ENCODE results near the gene NELFA. TPM values are rescaled to one million over a fixed set of nuclear protein-coding genes. Genes with fewer than 3 reads are reported as not detected.
"Not testable (repeated sequence)": the region's sequence is repeated elsewhere in the genome, so short reads cannot be mapped to it uniquely, and the experiment has no call there.

The NELFA gene
- total RNA-seq, 3 donors from 2014 or later: 58.1 to 62.5 (median 59.8) TPM

GRCh38 chr4:2044119-2044485 is 35.3 kb upstream of the NELFA start:
- Mint-ChIP-seq H3K36me3 (ENCODE audit: insufficient read depth) (no peaks in the 10 kb centered on the region), H3K9me3 (no peaks in the 10 kb centered on the region), H3K4me3 (no peak overlapping the region), H3K27me3 (ENCODE audit: low read depth) (peaks cover 27% of the 10 kb centered on the region), H3K4me1 (ENCODE audit: low read depth) (peaks cover 5% of the 10 kb centered on the region)
- no peak for DNase-seq
- ATAC-seq: no peak

GRCh38 chr4:2043396-2044118 is 34.8 kb upstream of the NELFA start:
- DNase-seq (no peak), ATAC-seq (no peak)
- Mint-ChIP-seq H3K27me3 (ENCODE audit: low read depth) (peaks cover 27% of the 10 kb centered on the region), H3K4me1 (ENCODE audit: low read depth) (peaks cover 5% of the 10 kb centered on the region), H3K9me3 (no peaks in the 10 kb centered on the region), H3K4me3 (no peak overlapping the region), H3K36me3 (ENCODE audit: insufficient read depth) (no peaks in the 10 kb centered on the region)

GRCh38 chr4:2042947-2043395 is 34.2 kb upstream of the NELFA start:
- DNase-seq (no peak), ATAC-seq (no peak)
- no peaks in the 10 kb centered on the region for H3K9me3 Mint-ChIP-seq
- peaks cover 5% of the 10 kb centered on the region for H3K4me1 Mint-ChIP-seq (ENCODE audit: low read depth)
- no peaks in the 10 kb centered on the region for H3K36me3 Mint-ChIP-seq (ENCODE audit: insufficient read depth)
- H3K27me3 Mint-ChIP-seq (ENCODE audit: low read depth): peaks cover 23% of the 10 kb centered on the region
- peak overlapping the region; percentile 76 for H3K4me3 Mint-ChIP-seq

GRCh38 chr4:2042204-2042946 is 33.6 kb upstream of the NELFA start:
- peak overlapping the region; percentile 76 for H3K4me3 Mint-ChIP-seq
- H3K4me1 Mint-ChIP-seq (ENCODE audit: low read depth): peaks cover 5% of the 10 kb centered on the region
- DNase-seq: peak; percentile 28
- peaks cover 18% of the 10 kb centered on the region for H3K27me3 Mint-ChIP-seq (ENCODE audit: low read depth)
- ATAC-seq: peak; percentile 57 to 70
- no peaks in the 10 kb centered on the region for H3K9me3 Mint-ChIP-seq
- no peaks in the 10 kb centered on the region for H3K36me3 Mint-ChIP-seq (ENCODE audit: insufficient read depth)

- ATAC-seq: peak; percentile 82 to 84
- Mint-ChIP-seq H3K4me3 (peak overlapping the region; percentile 82), H3K9me3 (no peaks in the 10 kb centered on the region), H3K36me3 (ENCODE audit: insufficient read depth) (no peaks in the 10 kb centered on the region), H3K27me3 (ENCODE audit: low read depth) (peaks cover 23% of the 10 kb centered on the region), H3K4me1 (ENCODE audit: low read depth) (peaks cover 5% of the 10 kb centered on the region)
- peak; percentile 83 for DNase-seq
These were observed 32.7 kb upstream of the NELFA start for GRCh38 chr4:2041239-2042130.

- DNase-seq (no peak), ATAC-seq (no peak)
- H3K9me3 Mint-ChIP-seq: no peaks in the 10 kb centered on the region
- H3K4me3 Mint-ChIP-seq: peak overlapping the region; percentile 7
- peaks cover 5% of the 10 kb centered on the region for H3K4me1 Mint-ChIP-seq (ENCODE audit: low read depth)
- H3K27me3 Mint-ChIP-seq (ENCODE audit: low read depth): peaks cover 24% of the 10 kb centered on the region
- H3K36me3 Mint-ChIP-seq (ENCODE audit: insufficient read depth): no peaks in the 10 kb centered on the region
These were observed 31.8 kb upstream of the NELFA start for GRCh38 chr4:2040391-2041238.

- H3K4me1 Mint-ChIP-seq (ENCODE audit: low read depth): peaks cover 5% of the 10 kb centered on the region
- H3K4me3 Mint-ChIP-seq: no peak overlapping the region
- ATAC-seq (no peak), DNase-seq (no peak)
- H3K36me3 Mint-ChIP-seq (ENCODE audit: insufficient read depth): no peaks in the 10 kb centered on the region
- peaks cover 41% of the 10 kb centered on the region for H3K27me3 Mint-ChIP-seq (ENCODE audit: low read depth)
- H3K9me3 Mint-ChIP-seq: no peaks in the 10 kb centered on the region
These were observed 28.1 kb upstream of the NELFA start for GRCh38 chr4:2036866-2037265.

- Mint-ChIP-seq H3K27me3 (ENCODE audit: low read depth) (peaks cover 39% of the 10 kb centered on the region), H3K9me3 (no peaks in the 10 kb centered on the region), H3K4me1 (ENCODE audit: low read depth) (peaks cover 2% of the 10 kb centered on the region), H3K4me3 (no peak overlapping the region), H3K36me3 (ENCODE audit: insufficient read depth) (no peaks in the 10 kb centered on the region)
- ATAC-seq (no peak), DNase-seq (no peak)
These were observed 27.6 kb upstream of the NELFA start for GRCh38 chr4:2036327-2036726.

- ATAC-seq; DNase-seq; H3K4me1 Mint-ChIP-seq (ENCODE audit: low read depth); H3K9me3 Mint-ChIP-seq; H3K4me3 Mint-ChIP-seq; H3K36me3 Mint-ChIP-seq (ENCODE audit: insufficient read depth): not testable (repeated sequence)
- H3K27me3 Mint-ChIP-seq (ENCODE audit: low read depth): peaks cover 36% of the 10 kb centered on the region
These were observed 22.4 kb upstream of the NELFA start for GRCh38 chr4:2031161-2031560.

GRCh38 chr4:2027120-2027519 is 18.3 kb upstream of the NELFA start:
- not testable (repeated sequence) for H3K4me3 Mint-ChIP-seq; H3K4me1 Mint-ChIP-seq (ENCODE audit: low read depth); H3K36me3 Mint-ChIP-seq (ENCODE audit: insufficient read depth); ATAC-seq; DNase-seq; H3K9me3 Mint-ChIP-seq
- peaks cover 33% of the 10 kb centered on the region for H3K27me3 Mint-ChIP-seq (ENCODE audit: low read depth)

GRCh38 chr4:2025817-2026216 is 17.0 kb upstream of the NELFA start:
- ATAC-seq (no peak), DNase-seq (no peak)
- Mint-ChIP-seq H3K36me3 (ENCODE audit: insufficient read depth) (no peaks in the 10 kb centered on the region), H3K4me1 (ENCODE audit: low read depth) (no peaks in the 10 kb centered on the region), H3K4me3 (no peak overlapping the region), H3K9me3 (no peaks in the 10 kb centered on the region), H3K27me3 (ENCODE audit: low read depth) (peaks cover 38% of the 10 kb centered on the region)

- H3K9me3 Mint-ChIP-seq: no peaks in the 10 kb centered on the region
- no peaks in the 10 kb centered on the region for H3K36me3 Mint-ChIP-seq (ENCODE audit: insufficient read depth)
- no peak for DNase-seq
- no peak overlapping the region for H3K4me3 Mint-ChIP-seq
- no peak for ATAC-seq
- no peaks in the 10 kb centered on the region for H3K4me1 Mint-ChIP-seq (ENCODE audit: low read depth)
- H3K27me3 Mint-ChIP-seq (ENCODE audit: low read depth): peaks cover 43% of the 10 kb centered on the region
These were observed 15.9 kb upstream of the NELFA start for GRCh38 chr4:2024683-2025082.

- ATAC-seq; H3K4me3 Mint-ChIP-seq; H3K4me1 Mint-ChIP-seq (ENCODE audit: low read depth); H3K36me3 Mint-ChIP-seq (ENCODE audit: insufficient read depth); H3K9me3 Mint-ChIP-seq; DNase-seq: not testable (repeated sequence)
- H3K27me3 Mint-ChIP-seq (ENCODE audit: low read depth): peaks cover 37% of the 10 kb centered on the region
These were observed 12.7 kb upstream of the NELFA start for GRCh38 chr4:2021358-2022018.
